IPS-18c (cell line): ENCODE results near the gene CD81.
A peak's percentile ranks its signal among the peaks of the same experiment; 100 is the strongest.

Experiments used
- H3K4me3 ChIP-seq: 2 replicates; pipeline ENCODE4 v1.7.0; 2013; ENCODE audit warnings: low read depth, mild to moderate bottlenecking, low read length, moderate library complexity; ENCODE audit not compliant: insufficient read depth
- H3K9me3 ChIP-seq: one replicate; pipeline ENCODE4 v1.6.1; 2013; ENCODE audit warnings: mild to moderate bottlenecking, low read length, moderate library complexity; ENCODE audit not compliant: control insufficient read depth, insufficient read depth

CD81 gene

GRCh38 chr11:2367266-2368160 lies 9.6 kb upstream of the CD81 start:
- H3K4me3 ChIP-seq, result no peak overlapping the region
- no peaks in the 10 kb centered on the region for H3K9me3 ChIP-seq

- no peaks in the 10 kb centered on the region for H3K9me3 ChIP-seq
- no peak overlapping the region for H3K4me3 ChIP-seq
Measured at GRCh38 chr11:2368178-2368850, 8.8 kb upstream of the CD81 start.

- H3K4me3 ChIP-seq, result no peak overlapping the region
Measured at GRCh38 chr11:2368851-2369180, 8.3 kb upstream of the CD81 start.

DNA sequence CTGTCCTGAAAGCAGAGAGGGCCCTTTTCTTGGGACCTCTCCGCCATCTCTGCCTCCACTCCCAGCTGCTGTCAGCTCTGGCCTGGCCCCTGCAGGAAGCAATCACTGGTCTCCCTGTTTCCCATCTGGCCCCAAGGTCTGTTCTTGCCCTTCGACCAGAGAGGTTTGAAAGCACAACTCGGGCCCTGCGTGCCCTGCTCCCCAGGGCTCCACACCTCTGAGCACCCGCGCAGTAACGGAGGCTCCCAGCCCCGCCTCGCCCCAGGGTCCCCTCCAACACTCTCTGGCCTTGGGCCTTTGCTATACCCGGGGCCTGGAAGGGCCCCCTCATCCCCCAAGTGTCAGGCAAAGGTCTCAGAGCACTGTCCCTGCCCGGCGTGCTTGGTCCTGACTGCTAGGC lies 7.8 kb upstream of the CD81 start:
- H3K9me3 ChIP-seq, result no peaks in the 10 kb centered on the region
- H3K4me3 ChIP-seq, result no peak overlapping the region

More at GRCh38 chr11:2368851-2369180, 8.3 kb upstream of the CD81 start:
- H3K9me3 ChIP-seq, result no peaks in the 10 kb centered on the region

- Histone ChIP-seq H3K9me3 (no peaks in the 10 kb centered on the region), H3K4me3 (no peak overlapping the region)
Measured at GRCh38 chr11:2369896-2370295, 7.2 kb upstream of the CD81 start.

- H3K4me3 ChIP-seq, result no peak overlapping the region
Measured at GRCh38 chr11:2374456-2375201, 2.5 kb upstream of the CD81 start.

GRCh38 chr11:2375341-2375853 lies 1.7 kb upstream of the CD81 start:
- Histone ChIP-seq H3K4me3 (no peak overlapping the region), H3K9me3 (no peaks in the 10 kb centered on the region)

More at GRCh38 chr11:2374456-2375201, 2.5 kb upstream of the CD81 start:
- no peaks in the 10 kb centered on the region for H3K9me3 ChIP-seq

DNA sequence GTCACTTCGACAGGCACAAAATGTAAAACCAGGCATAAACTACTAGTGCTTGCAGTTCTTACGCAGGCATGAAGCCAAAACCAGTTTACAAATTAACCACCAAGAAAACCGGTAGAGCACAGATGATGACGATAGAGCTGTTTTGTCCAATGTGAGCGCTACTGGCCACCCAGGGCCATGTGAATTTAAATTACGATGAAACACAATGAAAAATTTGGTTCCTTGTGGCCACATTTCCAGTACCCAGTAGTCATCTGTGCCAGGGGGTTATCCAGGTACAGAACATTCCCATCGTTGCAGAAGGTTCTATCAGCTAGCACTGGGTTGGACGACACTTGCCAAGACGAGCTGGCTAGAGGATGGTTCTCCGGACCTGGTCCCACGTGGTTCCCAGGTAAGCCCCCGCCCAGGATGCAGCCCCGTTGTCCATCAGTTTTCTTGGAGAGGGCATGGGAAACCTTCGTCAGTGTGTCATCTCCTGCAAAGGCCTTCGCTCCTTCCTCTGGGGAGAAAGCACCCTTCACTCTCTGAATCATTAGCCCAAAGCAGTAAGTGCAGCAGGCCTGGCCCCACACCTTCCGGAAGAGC lies 1.1 kb upstream of the CD81 start:
- peak overlapping the region; percentile 68; the same call in 1 of the 2 replicates for H3K4me3 ChIP-seq
- H3K9me3 ChIP-seq, result no peaks in the 10 kb centered on the region

GRCh38 chr11:2377511-2378443 lies 667 bp downstream of the CD81 start:
- Histone ChIP-seq H3K4me3 (peak overlapping the region; percentile 82), H3K9me3 (no peaks in the 10 kb centered on the region)

DNA sequence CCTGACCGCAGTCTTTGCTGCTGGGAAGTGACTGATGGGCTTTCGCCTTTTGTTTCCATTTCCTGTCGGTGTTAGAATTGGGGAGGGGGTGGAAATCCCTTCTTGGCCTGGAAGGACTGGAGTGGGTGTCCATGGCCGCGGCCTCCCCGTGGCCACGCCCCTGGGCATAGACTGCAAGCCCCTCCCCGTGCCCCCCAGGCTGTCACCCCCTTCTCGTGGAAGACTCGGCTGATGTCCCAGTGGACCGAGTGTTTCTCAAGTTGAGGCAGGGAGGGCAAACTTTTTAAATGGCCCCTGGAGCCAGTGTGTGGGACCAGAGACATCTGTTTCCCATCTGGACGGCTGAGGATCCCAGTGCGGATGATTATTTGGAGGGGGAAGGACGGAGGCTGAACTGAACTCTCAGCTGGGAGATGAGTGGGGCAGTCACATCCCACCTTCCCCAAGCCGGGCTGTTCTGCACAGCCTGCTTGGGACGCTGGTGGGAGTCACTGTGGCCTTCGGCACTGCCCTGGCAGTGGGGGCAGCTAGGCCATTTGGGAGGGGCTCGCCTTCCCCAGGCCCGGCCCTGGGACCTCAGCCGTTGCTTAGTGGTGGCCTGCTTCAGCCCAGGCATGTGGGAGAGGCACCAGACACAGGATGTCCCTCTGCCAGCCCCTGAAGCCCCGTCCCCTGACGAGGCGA lies 1.6 kb downstream of the CD81 start:
- Histone ChIP-seq H3K9me3 (no peaks in the 10 kb centered on the region), H3K4me3 (peak overlapping the region; percentile 82)

GRCh38 chr11:2379466-2380174 lies 2.5 kb downstream of the CD81 start:
- H3K4me3 ChIP-seq, result no peak overlapping the region
- H3K9me3 ChIP-seq, result no peaks in the 10 kb centered on the region

- Histone ChIP-seq H3K9me3 (no peaks in the 10 kb centered on the region), H3K4me3 (no peak overlapping the region)
Measured at GRCh38 chr11:2380396-2380795, 3.3 kb downstream of the CD81 start.

GRCh38 chr11:2380807-2381350 lies 3.8 kb downstream of the CD81 start:
- Histone ChIP-seq H3K4me3 (no peak overlapping the region), H3K9me3 (no peaks in the 10 kb centered on the region)

GRCh38 chr11:2381494-2382128 lies 4.5 kb downstream of the CD81 start:
- Histone ChIP-seq H3K4me3 (no peak overlapping the region; the same call in 1 of the 2 replicates), H3K9me3 (no peaks in the 10 kb centered on the region)

GRCh38 chr11:2382129-2382517 lies 5.0 kb downstream of the CD81 start:
- Histone ChIP-seq H3K9me3 (no peaks in the 10 kb centered on the region), H3K4me3 (no peak overlapping the region; the same call in 1 of the 2 replicates)
